GM12878 (cell line): ENCODE measurements around the gene RALGAPA1. TPM values are rescaled to one million over a fixed set of nuclear protein-coding genes. Genes with fewer than 3 reads are reported as not detected.

ENCODE experiments used
- ATAC-seq: fragments of 200-7000 bp; cut with Tn5 transposase; 3 replicates; pipeline ENCODE4 v1.9.1; 2020; ENCODE audit warnings: mild to moderate bottlenecking, moderate library complexity
- BruUV-seq: library from RNA; stranded (reverse); fragments of 400-500 nt; replicated peaks from 2 replicates; lab custom pipeline; 2021; lab: Mats Ljungman, UMichigan
- CTCF ChIA-PET: fragments of 300-600 bp; sonication (Branson Sonifier 250); formaldehyde crosslinking; extraction: SDS; loops from one replicate; lab custom pipeline; 2021; ENCODE audit warnings: inconsistent platforms; lab: Yijun Ruan, JAX
- POLR2A ChIA-PET: fragments of 350-600 bp; formaldehyde crosslinking; extraction: SDS; loops from one replicate; lab custom pipeline; 2021; ENCODE audit warnings: inconsistent platforms; lab: Charles Lee
- RAD21 ChIA-PET: fragments of 300-600 bp; sonication (Branson Sonifier 250); formaldehyde crosslinking; loops from one replicate; lab custom pipeline; 2023; ENCODE audit warnings: antibody characterized with exemption; ENCODE audit not compliant: unreplicated experiment; lab: Charles Lee
- SMC1A ChIA-PET: fragments of 300-600 bp; sonication (Branson Sonifier 250); formaldehyde crosslinking; loops from one replicate; lab custom pipeline; 2023; ENCODE audit not compliant: unreplicated experiment, uncharacterized antibody; lab: Charles Lee
- DNase-seq: peaks from one replicate; pipeline ENCODE4 v3.0.0-alpha.2; 2011; ENCODE audit warnings: low read depth, low spot score
- FAIRE-seq: peaks from 3 replicates; lab custom pipeline; 2011; peaks lifted over from hg19 to GRCh38; lab: Jason Lieb, UNC
- H2AFZ ChIP-seq: 2 replicates; pipeline ENCODE4 v1.6.0; 2011; ENCODE audit warnings: low read depth, low read length, control low read depth; ENCODE audit not compliant: control insufficient read depth
- H3K27ac ChIP-seq: 2 replicates; pipeline ENCODE4 v1.5.1; 2011; ENCODE audit warnings: control low read depth; ENCODE audit not compliant: control insufficient read depth, insufficient read depth
- H3K27me3 ChIP-seq, 2 experiments: replicated peaks in 1 of 2; 2 replicates each; pipeline versions ENCODE4 v1.6.0 to v1.6.1; 2011; ENCODE audit warnings: low read length in 1 of 2; ENCODE audit not compliant: control insufficient read depth in 2 of 2, insufficient read depth in 2 of 2
- H3K36me3 ChIP-seq, 2 experiments: 2 replicates each; pipeline ENCODE4 v1.5.1; 2011; ENCODE audit warnings: low read length in 1 of 2; ENCODE audit not compliant: control insufficient read depth in 2 of 2, insufficient read depth in 2 of 2
- H3K4me1 ChIP-seq: 2 replicates; pipeline ENCODE4 v1.6.1; 2011; ENCODE audit warnings: mild to moderate bottlenecking, low read length, moderate library complexity, mixed read lengths; ENCODE audit not compliant: control insufficient read depth, insufficient read depth
- H3K4me2 ChIP-seq: 2 replicates; pipeline ENCODE4 v1.6.0; 2011; ENCODE audit warnings: control low read depth; ENCODE audit not compliant: control insufficient read depth, insufficient read depth
- H3K4me3 ChIP-seq: fragments of 200-600 bp; sonication (generic); 2 replicates; pipeline ENCODE4 v1.5.1; 2016
- H3K79me2 ChIP-seq: 2 replicates; pipeline ENCODE4 v1.6.0; 2011; ENCODE audit warnings: low read length; ENCODE audit not compliant: control insufficient read depth, insufficient read depth
- H3K9ac ChIP-seq: 2 replicates; pipeline ENCODE4 v1.8.0; 2011; ENCODE audit warnings: low read length, control low read depth, mixed read lengths; ENCODE audit not compliant: control insufficient read depth, insufficient read depth
- H3K9me3 ChIP-seq: replicated peaks from 3 replicates; pipeline ENCODE4 v1.5.1; 2011; ENCODE audit warnings: mild to moderate bottlenecking, low read length; ENCODE audit not compliant: control insufficient read depth, insufficient read depth
- H4K20me1 ChIP-seq: 2 replicates; pipeline ENCODE4 v1.6.0; 2011; ENCODE audit not compliant: control insufficient read depth, insufficient read depth
- BACH1 ChIP-seq: fragments of 450-650 bp; IDR thresholded peaks from 2 replicates; pipeline ENCODE4 v1.6.1; 2017; ENCODE audit warnings: mild to moderate bottlenecking, borderline replicate concordance
- DPF2 ChIP-seq: fragments of 450-650 bp; IDR thresholded peaks from 2 replicates; pipeline ENCODE4 v1.6.1; 2017; ENCODE audit warnings: mild to moderate bottlenecking
- E2F4 ChIP-seq: IDR thresholded peaks from 2 replicates; pipeline ENCODE4 v1.6.1; 2012; ENCODE audit warnings: low read depth, low read length, improper control_type of control experiment
- E4F1 ChIP-seq: fragments of 450-650 bp; IDR thresholded peaks from 2 replicates; pipeline ENCODE4 v1.6.1; 2018; ENCODE audit warnings: borderline replicate concordance, mild to moderate bottlenecking; ENCODE audit not compliant: partially characterized antibody
- GABPA ChIP-seq: IDR thresholded peaks from 2 replicates; pipeline ENCODE4 v1.6.1; 2014; ENCODE audit warnings: antibody characterized with exemption, low read depth, mild to moderate bottlenecking, inconsistent platforms
- IRF3 ChIP-seq: fragments of 450-650 bp; IDR thresholded peaks from 2 replicates; pipeline ENCODE4 v1.6.1; 2014; ENCODE audit warnings: mild to moderate bottlenecking
- MEF2B ChIP-seq: fragments of 450-650 bp; IDR thresholded peaks from 2 replicates; pipeline ENCODE4 v1.6.1; 2018; ENCODE audit warnings: mild to moderate bottlenecking, moderate library complexity; ENCODE audit not compliant: partially characterized antibody, poor library complexity, severe bottlenecking
- MTA3 ChIP-seq: IDR thresholded peaks from 2 replicates; pipeline ENCODE4 v1.6.1; 2012; ENCODE audit warnings: low read length, inconsistent platforms, borderline replicate concordance
- NFYB ChIP-seq: IDR thresholded peaks from 2 replicates; pipeline ENCODE4 v1.6.1; 2011; ENCODE audit warnings: low read depth, mild to moderate bottlenecking, low read length, improper control_type of control experiment, moderate library complexity; ENCODE audit not compliant: insufficient read depth
- NR2C1 ChIP-seq: fragments of 450-650 bp; IDR thresholded peaks from 2 replicates; pipeline ENCODE4 v1.6.1; 2017; ENCODE audit warnings: antibody characterized with exemption, mild to moderate bottlenecking, moderate library complexity
- NR2C2 ChIP-seq: IDR thresholded peaks from 2 replicates; pipeline ENCODE4 v1.6.1; 2011; ENCODE audit warnings: borderline replicate concordance, low read depth; ENCODE audit not compliant: control insufficient read depth, insufficient read length
- RELA ChIP-seq: fragments of 450-650 bp; IDR thresholded peaks from 2 replicates; pipeline ENCODE4 v1.8.0; 2014; ENCODE audit warnings: borderline replicate concordance; ENCODE audit not compliant: partially characterized antibody
- SMAD1 ChIP-seq: fragments of 450-650 bp; IDR thresholded peaks from 2 replicates; pipeline ENCODE4 v1.6.1; 2018; ENCODE audit warnings: mild to moderate bottlenecking, low read depth; ENCODE audit not compliant: partially characterized antibody
- TCF3 ChIP-seq: IDR thresholded peaks from 2 replicates; pipeline ENCODE4 v1.6.1; 2012; ENCODE audit warnings: low read depth, mild to moderate bottlenecking, low read length, borderline replicate concordance; ENCODE audit not compliant: insufficient read depth
- ZNF217 ChIP-seq: fragments of 450-650 bp; IDR thresholded peaks from 2 replicates; pipeline ENCODE4 v1.6.1; 2017; ENCODE audit warnings: antibody characterized with exemption, mild to moderate bottlenecking
- WGBS: methylation state at CpG from one replicate; pipeline ENCODE4 v1.1.6; 2016; ENCODE audit warnings: low lambda C conversion rate; ENCODE audit not compliant: insufficient replicate concordance, insufficient coverage; ENCODE audit errors: missing lambda C conversion rate; 5-methylcytosine and 5-hydroxymethylcytosine counted together
- in situ Hi-C: fragments of 300-500 bp; cut with MboI; formaldehyde crosslinking; loops from 9 replicates; pipeline ENCODE4 v1.14.3; 2018; ENCODE audit warnings: mixed read lengths
- intact Hi-C: fragments of 100-400 bp; cut with micrococcal nuclease; formaldehyde crosslinking; loops from one replicate; pipeline ENCODE4 v1.14.2; 2022; ENCODE audit not compliant: unreplicated experiment
- polyA plus RNA-seq, 11 experiments: library from polyadenylated mRNA; depleted of rRNA in 4 of 11; unstranded in 6 of 11; stranded (reverse) in 5 of 11; fragments of >200 nt; fragmentation: Nextera tagmentation in 4 of 11; fragmentation: Illumina TruSeq in 1 of 11; extraction: Ambion mirVana in 4 of 11; extraction: Trizol in 1 of 11; gene quantifications; 1 replicate in 1 of 11; 2 replicates in 10 of 11; pipeline versions ENCODE4 v1.2.1 to v1.2.3, GENCODE V29; 2011 to 2016; ENCODE audit warnings: inconsistent platforms in 2 of 11, missing spikeins in 2 of 11, low read depth in 1 of 11
- total RNA-seq, 4 experiments: library from RNA; depleted of rRNA in 3 of 4; stranded (reverse); fragments of >200 nt in 3 of 4; fragmentation: Illumina TruSeq in 1 of 4; extraction: Trizol in 1 of 4; gene quantifications; 2 replicates each; pipeline versions ENCODE4 v1.2.1 to v1.2.3, GENCODE V29; 2013 to 2021

The RALGAPA1 gene
- total and polyA plus RNA-seq, 10 of the 15 experiments (the other 5 are each of a cell fraction or from before 2014, with no cell fraction given), result 5.6 to 26.7 (median 14.7) TPM

- TF ChIP-seq TCF3, result no peak
These were observed 258.0 kb downstream of the RALGAPA1 start (continued) for GRCh38 chr14:35551081-35551480.

- DNase-seq (no peak), ATAC-seq (no peak), FAIRE-seq (no peak)
- H4K20me1 ChIP-seq, result no peaks in the 10 kb centered on the region
- no peaks in the 10 kb centered on the region for H3K9me3 ChIP-seq
- no peak overlapping the region for H3K4me3 ChIP-seq
- intact Hi-C loops (no loop called here), in situ Hi-C loops (no loop called here)
- ChIA-PET CTCF (interaction anchor here (1.2 kb wide), 1 partner anchor 138 kb away, joined by 3 read pairs; no protein-coding TSS in a partner anchor), RAD21 (no interaction called here), SMC1A (no interaction called here), POLR2A (no interaction called here)
- TF ChIP-seq E4F1 (no peak), NR2C2 (no peak), MEF2B (no peak), IRF3 (no peak), MTA3 (no peak), BACH1 (no peak), NFYB (no peak), ZNF217 (no peak), NR2C1 (no peak), DPF2 (no peak), GABPA (no peak), RELA (no peak), SMAD1 (no peak), E2F4 (no peak)
- no peak overlapping the region for H3K9ac ChIP-seq
- BruUV-seq, result no TSS peak
- no peaks in the 10 kb centered on the region for H3K36me3 ChIP-seq
- no peaks in the 10 kb centered on the region for H3K4me1 ChIP-seq
- no peaks in the 10 kb centered on the region for H3K27me3 ChIP-seq
- no peak overlapping the region for H2AFZ ChIP-seq
- no peaks in the 10 kb centered on the region for H3K79me2 ChIP-seq
- 97% methylated on average over 4 of the region's 4 CpGs for WGBS
- no peak overlapping the region for H3K4me2 ChIP-seq
- H3K27ac ChIP-seq, result no peak overlapping the region
These were observed 259.5 kb downstream of the RALGAPA1 start for GRCh38 chr14:35549551-35549950.
